Fibroblast of peridontal ligament (primary cell): Measurements from ENCODE around the gene FBXW8.

Experiments used
- DNase-seq: peaks from one replicate; pipeline ENCODE4 v3.0.0-alpha.2; 2010; ENCODE audit errors: extremely low read depth

The FBXW8 gene

DNA sequence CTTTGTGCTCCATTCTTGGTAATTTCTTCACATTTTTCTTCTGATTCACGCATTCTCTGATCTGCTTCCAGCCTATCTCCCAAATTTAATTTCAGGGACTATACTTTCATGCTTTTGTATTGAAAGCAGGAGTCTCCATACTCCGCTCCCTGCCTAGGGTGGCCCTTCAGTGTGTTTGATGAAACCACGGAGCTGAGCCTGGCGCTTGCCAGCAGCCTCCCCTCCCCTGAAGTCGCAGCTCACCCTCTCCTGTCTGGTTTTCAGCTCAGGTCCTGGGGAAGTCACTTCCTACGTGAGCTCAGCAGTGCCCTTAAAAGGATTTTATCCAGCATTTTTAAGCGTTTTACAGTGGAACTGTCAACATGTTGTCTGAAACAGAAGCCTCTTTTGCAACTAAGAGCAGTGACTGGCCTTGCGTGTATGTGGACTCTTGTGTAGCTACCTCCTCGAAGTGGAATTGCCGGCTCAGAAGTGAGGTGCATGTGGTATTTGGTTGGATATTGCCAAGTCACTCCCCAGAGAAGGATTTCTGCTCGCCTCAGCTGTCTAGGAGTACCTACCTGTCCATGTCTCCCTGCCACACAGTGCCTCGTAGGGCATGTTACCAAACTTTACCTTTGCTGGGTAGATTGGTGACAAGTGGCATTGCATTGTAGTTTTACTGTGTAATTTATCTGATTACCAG, 109.9 kb downstream of the FBXW8 start:
- no peak for DNase-seq

DNA sequence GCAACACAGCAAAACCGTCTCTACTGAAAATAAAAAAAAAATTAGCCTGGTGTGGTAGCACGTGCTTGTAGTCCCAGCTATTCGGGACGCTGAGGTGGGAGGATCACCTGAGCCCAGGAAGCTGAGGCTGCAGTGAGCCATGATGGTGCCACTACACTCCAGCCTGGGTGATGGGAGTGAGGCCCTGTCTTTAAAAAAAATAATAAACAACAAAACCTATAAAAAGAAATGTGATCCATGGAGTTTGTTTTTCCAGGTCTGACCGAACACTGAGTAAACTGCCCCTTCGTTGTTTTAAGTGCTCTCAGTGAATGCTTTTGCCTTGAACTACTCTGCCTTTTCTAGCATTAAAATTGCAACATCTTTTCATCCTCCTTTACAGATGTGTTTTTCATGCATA, 111.7 kb downstream of the FBXW8 start:
- DNase-seq: no peak

DNA sequence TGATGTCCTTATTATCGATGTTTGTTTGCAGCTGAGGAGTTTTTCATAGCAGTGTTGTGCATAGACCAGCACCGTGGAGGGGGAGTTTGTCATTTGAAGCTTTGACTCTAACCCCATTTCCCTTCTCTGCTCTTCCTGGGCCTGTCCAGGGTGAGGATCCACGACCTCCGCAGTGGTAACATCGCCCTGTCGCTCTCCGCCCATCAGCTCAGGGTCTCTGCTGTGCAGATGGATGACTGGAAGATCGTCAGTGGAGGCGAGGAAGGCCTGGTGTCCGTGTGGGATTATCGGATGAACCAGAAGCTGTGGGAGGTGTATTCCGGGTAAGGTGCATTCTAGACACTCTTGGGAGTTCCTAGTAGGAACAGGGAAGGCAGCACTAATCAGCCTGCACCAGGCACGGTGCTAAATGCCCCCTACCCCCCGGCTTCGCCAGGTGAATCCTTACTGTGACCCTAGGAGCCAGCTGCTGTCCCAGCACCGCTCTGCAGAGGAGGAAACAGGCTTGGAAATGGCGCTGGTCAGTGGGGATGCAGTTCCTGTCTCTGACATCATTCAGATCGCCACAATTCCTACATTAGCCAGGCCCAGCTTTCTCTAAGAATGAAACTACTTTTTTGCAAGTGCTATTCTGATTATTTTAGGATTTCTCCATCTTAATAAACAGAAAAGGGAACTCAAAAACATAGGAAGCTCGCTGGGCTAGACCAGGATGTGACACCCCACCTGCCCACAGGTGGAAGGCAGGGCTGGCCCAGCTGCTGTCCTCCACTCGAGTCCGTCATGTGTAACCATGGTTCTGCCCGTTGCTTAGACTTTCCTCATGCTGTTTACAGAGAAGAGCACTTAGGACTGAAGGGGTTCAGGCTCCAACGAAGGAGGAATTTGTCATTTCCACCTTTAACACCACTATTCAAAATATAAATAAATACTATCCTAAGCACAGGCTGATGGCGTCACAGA, 113.5 kb downstream of the FBXW8 start:
- no peak for DNase-seq

DNA sequence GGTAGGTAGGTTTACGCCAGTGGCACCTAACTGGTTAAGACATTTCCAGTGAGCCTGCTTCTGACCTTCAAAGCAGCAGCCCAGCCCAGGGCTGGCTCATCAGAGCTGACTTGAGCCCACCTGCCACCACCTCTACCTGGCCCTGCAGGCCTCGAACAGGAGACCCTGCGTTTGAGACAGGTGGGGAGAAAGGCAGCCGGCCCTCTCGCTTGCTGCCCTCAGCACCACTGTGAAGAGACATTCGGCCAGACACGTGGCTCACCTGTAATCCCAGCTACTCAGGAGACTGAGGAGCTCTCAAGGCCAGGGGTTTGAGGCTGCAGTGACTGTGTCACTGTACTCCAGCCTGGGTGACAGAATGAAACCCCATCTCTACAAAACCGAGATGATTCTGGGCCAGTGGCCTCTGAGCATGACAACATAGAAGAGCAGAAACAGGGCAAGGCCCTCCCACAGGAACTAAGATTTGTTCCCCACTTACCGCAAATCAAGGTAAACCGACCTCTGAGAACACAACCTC, 114.3 kb downstream of the FBXW8 start:
- DNase-seq: no peak

DNA sequence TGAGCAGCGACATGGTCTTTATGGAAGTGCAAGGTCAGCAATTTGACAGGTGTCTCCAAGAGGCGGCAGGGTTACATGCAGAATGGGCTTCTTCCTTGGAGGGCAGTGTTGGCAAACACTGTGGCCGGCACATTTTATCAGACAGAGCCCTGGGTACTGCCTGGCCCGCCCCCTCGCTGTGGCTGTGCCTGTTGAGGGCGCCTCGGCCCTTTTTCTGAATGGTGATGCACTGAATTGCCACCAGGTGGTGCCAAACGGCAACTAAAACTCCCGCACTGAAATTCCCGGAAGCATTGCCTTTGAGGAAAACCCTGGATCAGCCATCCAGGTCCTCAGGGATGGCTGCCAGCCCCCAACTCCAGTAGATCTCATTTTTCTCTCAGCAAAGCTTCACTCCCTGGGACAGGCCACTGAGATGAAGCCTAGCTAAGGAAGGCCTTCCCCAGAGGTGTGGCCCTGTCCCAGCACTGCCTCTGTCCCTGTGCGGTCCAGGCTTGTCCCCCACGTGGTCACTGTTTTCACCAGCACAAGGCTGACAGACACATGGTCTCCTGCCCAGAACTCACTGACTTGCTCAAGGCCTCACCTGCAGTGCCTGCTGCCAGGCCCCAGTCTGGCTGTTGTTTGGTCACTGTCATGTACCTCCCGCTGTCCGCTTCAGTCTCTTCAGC, 114.9 kb downstream of the FBXW8 start:
- peak; percentile 71 for DNase-seq

DNA sequence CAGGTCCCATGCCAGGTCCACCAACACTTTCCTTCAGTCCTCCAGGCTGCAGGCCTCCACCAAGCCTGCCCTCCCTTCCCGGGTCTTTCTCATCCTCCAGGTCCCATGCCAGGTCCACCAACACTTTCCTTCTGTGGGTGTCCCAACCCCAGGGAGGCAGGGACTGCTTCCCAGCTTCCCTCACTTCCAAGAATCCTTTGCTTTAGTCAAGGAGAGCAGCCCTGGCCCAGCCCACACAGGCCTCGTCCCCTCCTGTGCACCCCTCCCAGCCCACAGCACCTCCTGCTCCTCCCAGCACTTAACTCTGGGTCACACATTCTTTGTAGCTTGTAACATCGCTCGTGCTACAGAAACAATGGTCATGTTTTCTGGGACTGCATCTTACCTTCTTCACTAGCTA, 115.6 kb downstream of the FBXW8 start:
- no peak for DNase-seq

DNA sequence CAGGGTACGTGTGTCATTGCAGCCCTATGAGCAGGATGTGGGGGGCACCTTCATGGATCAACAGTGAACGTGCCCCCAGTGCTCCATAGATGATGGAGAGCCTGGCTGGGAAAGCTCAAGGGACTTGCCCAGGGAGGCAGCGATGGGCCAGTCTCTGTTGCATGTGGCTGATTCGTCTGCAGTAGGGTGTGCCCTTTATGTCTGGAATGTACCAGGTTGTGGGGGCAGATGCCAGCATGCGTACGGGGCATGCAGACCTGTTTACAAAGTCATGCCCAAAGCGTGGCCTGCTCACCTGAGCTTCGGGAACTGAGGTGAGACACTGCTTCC, 116.1 kb downstream of the FBXW8 start:
- DNase-seq: no peak

DNA sequence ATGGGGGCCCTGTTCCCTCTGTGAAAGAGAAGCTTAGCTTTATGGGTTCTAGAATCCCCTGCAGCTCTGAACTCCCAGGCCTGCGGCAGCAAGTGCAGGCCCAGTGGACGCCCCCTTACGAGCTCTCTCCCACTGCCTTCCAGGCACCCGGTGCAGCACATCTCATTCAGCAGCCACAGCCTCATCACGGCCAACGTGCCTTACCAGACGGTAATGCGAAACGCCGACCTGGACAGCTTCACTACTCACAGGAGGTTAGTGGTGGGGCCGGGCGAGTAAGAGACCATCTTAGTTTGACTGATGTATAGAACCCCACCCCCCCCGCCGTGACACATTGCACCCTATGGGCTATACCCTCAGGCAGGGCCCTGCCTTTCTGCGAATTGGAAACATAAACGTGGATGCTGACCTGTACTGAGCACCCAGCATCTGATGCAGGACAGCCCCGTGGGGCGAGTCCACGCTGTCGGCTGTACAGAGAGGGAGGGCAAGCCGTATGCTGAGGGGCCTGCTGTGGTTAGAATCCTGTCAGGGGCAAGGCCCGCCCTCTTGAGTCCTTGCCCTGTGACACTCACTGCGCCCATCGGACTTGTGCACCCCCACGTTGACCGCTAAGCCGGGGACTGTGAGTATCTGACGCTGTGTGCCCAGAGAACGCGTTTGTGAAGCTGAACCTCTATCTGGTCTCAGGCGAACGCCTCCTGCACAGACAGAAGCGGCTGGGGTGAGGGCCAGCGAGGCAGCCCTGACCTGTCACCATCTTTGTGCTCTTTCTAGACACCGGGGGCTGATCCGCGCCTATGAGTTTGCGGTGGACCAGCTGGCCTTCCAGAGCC, 116.7 kb downstream of the FBXW8 start:
- DNase-seq: no peak

DNA sequence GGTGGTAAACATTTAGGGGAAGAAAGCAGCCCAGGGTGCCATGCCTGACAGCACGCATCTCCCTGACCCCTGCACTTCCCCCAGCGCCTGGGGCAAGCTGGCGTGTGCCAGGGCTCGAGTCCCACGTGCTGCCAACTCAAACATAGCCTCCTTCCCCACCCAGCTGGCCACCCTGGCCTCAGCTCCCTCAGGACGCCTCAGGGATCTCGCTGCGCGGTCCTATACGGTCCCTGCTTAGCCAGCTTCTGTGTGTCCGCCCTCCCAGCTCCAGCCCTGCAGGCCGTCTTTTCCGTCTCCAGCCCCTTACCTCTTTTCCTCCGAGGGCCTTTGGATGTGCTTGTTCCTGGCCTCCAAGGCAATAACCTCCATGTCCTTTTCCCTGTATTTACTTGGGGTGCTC, 117.5 kb downstream of the FBXW8 start:
- no peak for DNase-seq

DNA sequence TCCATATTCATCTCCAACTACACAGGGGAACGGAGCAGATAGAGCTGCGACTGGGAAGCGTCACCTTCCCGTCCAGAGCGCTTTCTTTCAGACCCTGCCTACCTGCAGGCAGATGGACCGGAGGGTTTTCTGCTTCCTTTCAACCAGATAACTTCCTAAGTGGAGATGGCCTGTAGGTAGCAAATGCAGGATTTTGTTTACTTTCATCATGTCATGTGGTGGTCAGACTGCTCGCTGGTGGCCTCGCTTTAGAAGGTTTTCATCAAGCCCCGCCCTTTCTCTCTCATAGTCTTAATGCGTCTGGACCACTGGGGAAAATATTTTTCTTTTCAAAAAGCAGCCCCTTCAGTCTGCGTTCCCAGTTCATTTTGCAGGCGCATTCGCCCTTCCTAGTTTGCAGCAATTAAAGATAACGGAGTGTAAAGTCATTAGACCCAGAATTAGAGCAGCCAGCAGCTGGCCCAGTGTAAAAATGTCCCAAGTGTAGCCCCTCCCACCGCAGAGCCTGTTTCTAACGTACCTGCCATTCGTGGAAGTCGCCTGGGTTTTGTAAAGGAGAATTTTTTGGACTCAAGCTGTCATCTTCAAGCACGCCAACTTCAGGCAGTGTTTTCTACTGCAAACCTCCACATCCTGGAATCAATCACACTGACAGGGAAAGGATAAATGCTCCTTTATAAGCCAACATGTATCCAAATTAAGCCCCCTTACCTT, 119.6 kb downstream of the FBXW8 start:
- DNase-seq: no peak

DNA sequence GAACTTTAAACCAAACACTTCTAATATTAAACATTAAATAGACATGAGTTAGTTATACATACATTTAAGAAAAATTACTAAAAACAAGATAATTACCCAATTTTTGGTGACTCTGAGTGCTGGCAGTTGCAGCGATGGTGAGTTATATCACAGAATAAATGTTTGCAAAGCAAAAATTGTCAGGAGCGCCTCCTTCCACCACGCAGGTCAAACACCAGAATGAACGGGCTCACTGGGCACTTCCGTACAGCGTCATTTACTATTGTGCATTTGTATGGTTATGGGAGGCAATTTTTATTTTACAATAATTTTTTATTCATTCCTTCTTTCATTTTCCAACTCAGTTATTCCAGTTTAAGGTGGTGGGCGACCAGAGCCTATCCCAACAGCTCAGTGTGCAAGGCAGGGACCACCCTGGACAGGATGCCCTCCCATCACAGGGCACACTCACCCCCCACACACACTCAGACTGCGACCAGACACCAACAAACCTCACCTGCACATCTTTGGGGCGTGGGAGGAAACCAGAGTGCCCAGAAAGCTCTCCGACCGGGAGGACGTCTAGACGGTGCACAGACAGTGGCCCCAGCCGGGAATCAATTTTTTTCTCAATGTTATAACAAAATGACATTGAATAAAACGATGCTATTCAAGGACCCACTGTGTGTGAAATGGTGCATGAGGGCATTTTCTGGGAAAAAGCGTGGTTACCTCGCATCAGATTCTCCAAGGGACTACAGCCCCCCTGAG, 121.3 kb downstream of the FBXW8 start:
- DNase-seq: no peak

DNA sequence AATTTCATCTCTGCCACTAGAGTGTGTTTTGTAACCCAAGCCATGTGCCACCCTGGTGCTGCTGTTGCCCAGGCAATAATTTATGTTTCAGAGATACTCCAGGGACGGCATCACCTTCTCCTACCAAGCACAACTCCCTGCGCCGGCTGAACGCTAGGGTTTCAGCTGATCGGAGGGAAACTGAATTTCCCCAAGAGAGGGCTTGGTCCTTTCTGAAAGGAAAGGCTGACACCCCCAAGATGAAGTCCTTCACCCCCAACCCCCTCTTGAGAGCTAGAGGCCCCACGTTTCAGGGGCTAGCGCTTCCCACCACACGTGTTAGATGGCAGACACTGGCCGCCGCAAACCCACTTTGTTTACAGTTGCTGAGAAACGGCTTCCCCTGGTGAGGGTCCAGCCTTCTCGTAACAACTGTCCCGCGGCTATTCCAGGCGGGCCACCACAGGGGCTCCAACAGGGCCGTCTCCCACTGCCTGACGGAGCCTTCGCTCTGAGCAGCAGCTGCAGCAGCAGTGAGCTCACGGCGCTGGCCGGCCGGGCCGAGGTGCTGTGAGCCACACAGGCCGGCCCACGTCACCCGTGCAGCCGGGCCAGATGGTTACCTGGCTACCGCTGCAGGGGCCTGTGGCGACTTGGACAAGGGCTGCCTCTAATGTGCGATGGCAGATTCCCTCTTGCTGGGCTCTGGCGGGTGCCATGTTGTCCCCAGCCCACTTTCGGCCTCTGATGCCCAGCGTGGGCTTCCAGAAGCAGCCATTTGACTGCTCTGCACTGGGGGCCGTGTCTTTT, 122.0 kb downstream of the FBXW8 start:
- DNase-seq: no peak

DNA sequence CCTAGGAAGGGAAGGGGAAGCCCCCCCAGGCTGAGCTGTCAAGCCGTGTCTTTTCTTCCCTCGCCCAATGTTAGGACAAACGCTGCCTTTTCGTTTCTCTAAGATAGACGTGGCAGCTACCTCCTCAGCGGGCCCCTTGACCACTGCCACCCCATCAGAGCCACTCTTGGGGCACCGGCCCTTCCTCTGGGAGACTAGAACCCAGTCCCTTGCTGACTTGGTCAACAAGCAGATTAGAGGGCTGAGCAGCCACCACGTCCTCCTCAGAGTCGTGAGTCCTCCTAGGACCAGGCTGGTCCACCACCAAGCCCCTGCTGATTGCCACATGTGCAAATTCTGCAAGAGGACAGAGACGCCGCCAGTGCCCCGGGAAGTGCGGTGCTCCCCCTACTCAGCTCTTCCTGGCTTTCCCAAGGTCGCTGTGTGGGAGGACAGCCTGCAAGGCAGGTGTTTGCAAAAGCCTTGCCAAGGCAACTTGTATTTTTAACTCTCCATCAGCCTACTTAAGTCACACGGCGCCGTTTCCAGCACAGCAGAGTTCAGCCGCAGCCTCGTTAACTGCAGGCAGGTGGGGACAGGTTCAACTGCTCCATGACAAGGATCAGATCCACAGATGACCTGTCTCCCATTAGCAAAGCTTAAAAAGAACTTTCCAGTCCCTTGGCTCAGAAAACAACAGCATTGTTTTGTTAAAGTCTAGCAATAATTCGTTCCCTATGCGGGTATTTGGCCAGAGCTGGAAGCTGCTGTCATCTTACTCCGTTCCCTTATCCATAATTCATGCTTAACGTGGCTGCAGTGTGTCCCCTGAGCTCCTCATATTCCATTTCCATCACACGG, 122.9 kb downstream of the FBXW8 start:
- no peak for DNase-seq

DNA sequence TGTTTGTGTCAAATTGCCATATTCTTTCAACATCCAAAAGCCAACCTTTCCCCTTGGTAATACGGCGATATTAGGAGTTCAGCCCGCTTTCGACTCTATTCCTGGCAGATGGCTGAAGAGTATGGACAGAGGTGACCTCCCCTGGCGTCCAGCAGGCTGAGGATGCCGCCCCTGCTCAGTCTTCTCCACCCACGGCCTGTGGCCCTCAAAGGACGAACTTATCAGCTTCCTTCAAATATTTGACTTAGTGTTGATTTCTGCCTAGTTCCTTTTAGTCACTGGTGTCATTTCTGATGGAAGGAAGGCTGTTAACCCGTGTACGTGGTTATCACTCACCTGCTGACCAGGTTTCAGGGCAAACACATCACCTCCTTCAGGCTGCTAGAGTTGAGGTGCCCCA, 123.5 kb downstream of the FBXW8 start:
- no peak for DNase-seq

DNA sequence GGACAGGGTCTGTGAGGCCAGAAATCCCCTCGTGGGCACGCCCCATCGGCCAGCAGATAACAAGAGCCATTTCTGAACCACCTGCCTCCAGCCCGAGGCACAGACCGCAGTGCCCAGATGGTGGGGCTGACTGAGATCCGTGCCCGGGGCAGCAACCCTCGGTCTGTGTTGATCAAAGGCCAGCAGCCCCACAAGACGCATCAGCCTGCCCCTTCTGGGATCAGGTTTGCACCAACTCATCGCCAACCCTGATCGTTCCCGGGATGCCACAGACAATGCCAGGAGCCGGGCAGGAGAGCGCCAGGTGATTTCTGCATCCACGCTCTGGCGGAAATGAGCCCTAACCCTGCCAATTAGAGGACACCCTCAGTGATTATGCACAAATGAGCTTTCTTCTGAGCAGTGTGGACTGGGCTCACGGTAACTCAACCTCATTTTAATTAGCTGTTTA, 124.0 kb downstream of the FBXW8 start:
- no peak for DNase-seq

DNA sequence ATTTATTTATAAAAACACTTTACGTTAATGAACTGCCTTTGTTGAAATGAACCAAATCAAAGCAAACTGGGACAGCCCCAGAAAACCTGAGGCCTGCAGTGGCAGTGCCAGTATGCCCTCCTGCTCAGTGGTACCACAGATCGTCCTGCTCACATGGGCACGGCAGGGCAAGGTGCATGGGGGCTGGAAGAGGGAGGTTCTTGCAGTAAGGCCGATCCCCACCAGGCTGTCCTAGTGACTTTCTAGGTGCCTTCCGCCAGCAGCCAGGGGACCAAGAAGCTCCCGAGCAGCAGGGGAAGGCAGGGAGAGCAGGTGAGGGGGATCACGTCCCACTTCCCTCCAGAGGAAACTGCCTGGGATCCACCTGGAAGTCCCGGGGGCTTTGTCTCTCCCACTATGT, 124.5 kb downstream of the FBXW8 start:
- no peak for DNase-seq

DNA sequence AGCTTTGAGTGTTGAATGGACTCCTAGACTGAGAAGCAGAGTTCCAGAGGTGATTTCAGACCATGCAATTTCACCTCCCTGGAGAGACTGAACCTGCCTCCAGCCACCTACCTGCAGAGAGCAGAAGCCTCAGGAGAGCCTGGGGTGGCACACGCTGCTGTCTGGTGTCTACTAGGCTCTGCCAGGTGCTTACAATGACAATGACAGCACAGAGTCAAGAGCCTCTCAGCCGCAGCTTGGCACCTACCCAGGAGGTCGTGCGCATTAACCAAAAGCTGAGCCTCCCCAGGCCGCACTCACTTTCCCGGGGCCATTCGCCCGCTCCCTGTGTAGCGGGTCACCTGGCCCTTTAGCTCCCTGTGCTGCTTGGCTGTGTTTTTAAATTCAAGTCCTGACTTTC, 125.3 kb downstream of the FBXW8 start:
- no peak for DNase-seq

DNA sequence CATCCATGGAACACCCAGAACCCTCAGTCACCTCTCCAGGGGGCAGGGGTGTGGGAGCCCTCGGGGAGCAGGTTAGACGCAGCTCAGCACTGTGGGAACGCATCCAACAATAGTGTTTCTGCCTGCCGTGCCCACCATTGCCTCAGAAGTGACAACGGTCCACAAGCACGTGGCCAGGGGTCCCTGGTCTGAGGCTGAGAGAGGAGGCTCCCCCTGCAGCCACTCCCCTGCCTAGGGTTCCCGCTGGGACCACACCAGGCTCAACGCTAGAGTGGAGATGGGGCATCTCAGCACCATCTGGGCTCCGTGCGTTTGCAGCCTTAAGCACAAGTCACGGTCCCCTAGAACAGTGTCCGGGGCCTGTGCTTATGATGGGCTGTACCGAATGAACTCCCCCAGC, 125.8 kb downstream of the FBXW8 start:
- DNase-seq: no peak
